HEK293 (cell line): Measurements from ENCODE around the gene HINT2.

ENCODE experiments used
- CTCF ChIA-PET: fragments of 350-600 bp; formaldehyde crosslinking; extraction: SDS; loops from one replicate; lab custom pipeline; 2021; ENCODE audit warnings: antibody characterized with exemption; lab: Yijun Ruan, JAX
- POLR2A ChIA-PET: fragments of 300-600 bp; formaldehyde crosslinking; extraction: SDS; loops from one replicate; lab custom pipeline; 2020; ENCODE audit warnings: antibody characterized with exemption, inconsistent platforms; lab: Yijun Ruan, JAX
- H3K27ac ChIP-seq: fragments of 200-500 bp; sonication (Bioruptor generic); 2 replicates; pipeline ENCODE4 v1.5.1; 2014; ENCODE audit warnings: low read depth, low read length, control low read depth, inconsistent platforms; ENCODE audit errors: extremely low read depth
- H3K36me3 ChIP-seq, 2 experiments: fragments of 200-500 bp in 1 of 2; sonication (Bioruptor generic) in 1 of 2; 1 replicate in 1 of 2; 2 replicates in 1 of 2; pipeline ENCODE4 v1.5.1; 2014 to 2017; ENCODE audit warnings: inconsistent platforms in 2 of 2, low read length in 2 of 2; ENCODE audit not compliant: control insufficient read depth in 2 of 2, insufficient read depth in 1 of 2
- H3K4me1 ChIP-seq: fragments of 200-500 bp; sonication (Bioruptor generic); 2 replicates; pipeline ENCODE4 v1.5.1; 2014; ENCODE audit warnings: mild to moderate bottlenecking, low read length, inconsistent platforms; ENCODE audit not compliant: control insufficient read depth, insufficient read depth
- H3K4me3 ChIP-seq: 2 replicates; pipeline ENCODE4 v1.5.1; 2011; ENCODE audit warnings: low read depth, mild to moderate bottlenecking, control low read depth, low read length, moderate library complexity
- H3K9me3 ChIP-seq: fragments of 200-500 bp; sonication (Bioruptor generic); 2 replicates; pipeline ENCODE4 v1.5.1; 2014; ENCODE audit warnings: low read depth, low read length, inconsistent platforms; ENCODE audit not compliant: control insufficient read depth, insufficient read depth
- FEZF1 ChIP-seq: fragments of 450-650 bp; formaldehyde crosslinking; IDR thresholded peaks from 2 replicates; pipeline ENCODE4 v1.5.1; 2016; ENCODE audit warnings: missing biosample characterization, missing genetic modification characterization
- KLF16 ChIP-seq: fragments of 450-650 bp; formaldehyde crosslinking; IDR thresholded peaks from 2 replicates; pipeline ENCODE4 v1.5.1; 2017; ENCODE audit warnings: missing biosample characterization, missing genetic modification characterization
- KLF9 ChIP-seq: fragments of 450-650 bp; formaldehyde crosslinking; IDR thresholded peaks from 2 replicates; pipeline ENCODE4 v1.5.1; 2016; ENCODE audit warnings: missing biosample characterization, missing genetic modification characterization, low read depth
- OSR2 ChIP-seq: fragments of 450-650 bp; formaldehyde crosslinking; IDR thresholded peaks from 2 replicates; pipeline ENCODE4 v1.5.1; 2016; ENCODE audit warnings: missing biosample characterization, missing genetic modification characterization
- SP2 ChIP-seq: fragments of 450-650 bp; formaldehyde crosslinking; IDR thresholded peaks from 2 replicates; pipeline ENCODE4 v1.5.1; 2016; ENCODE audit warnings: missing biosample characterization, missing genetic modification characterization
- SP7 ChIP-seq: fragments of 450-650 bp; formaldehyde crosslinking; IDR thresholded peaks from 2 replicates; pipeline ENCODE4 v1.5.1; 2016; ENCODE audit warnings: missing biosample characterization, missing genetic modification characterization
- ZBTB17 ChIP-seq: fragments of 450-650 bp; formaldehyde crosslinking; IDR thresholded peaks from 2 replicates; pipeline ENCODE4 v1.5.1; 2016; ENCODE audit warnings: missing biosample characterization, missing genetic modification characterization
- ZBTB44 ChIP-seq: fragments of 450-650 bp; IDR thresholded peaks from 2 replicates; pipeline ENCODE4 v1.5.1; 2018; ENCODE audit warnings: missing biosample characterization, mild to moderate bottlenecking, missing genetic modification characterization
- ZFP3 ChIP-seq: fragments of 450-650 bp; formaldehyde crosslinking; IDR thresholded peaks from 2 replicates; pipeline ENCODE4 v1.5.1; 2016; ENCODE audit warnings: low read depth, missing biosample characterization, missing genetic modification characterization
- ZNF121 ChIP-seq: fragments of 450-650 bp; formaldehyde crosslinking; IDR thresholded peaks from 2 replicates; pipeline ENCODE4 v1.5.1; 2016; ENCODE audit warnings: missing biosample characterization, missing genetic modification characterization
- ZNF169 ChIP-seq: fragments of 450-650 bp; formaldehyde crosslinking; IDR thresholded peaks from 2 replicates; pipeline ENCODE4 v1.5.1; 2016; ENCODE audit warnings: missing biosample characterization, missing genetic modification characterization
- ZNF266 ChIP-seq: fragments of 450-650 bp; formaldehyde crosslinking; IDR thresholded peaks from 2 replicates; pipeline ENCODE4 v1.5.1; 2016; ENCODE audit warnings: missing biosample characterization, missing genetic modification characterization, low read depth
- ZNF311 ChIP-seq: fragments of 450-650 bp; formaldehyde crosslinking; IDR thresholded peaks from 2 replicates; pipeline ENCODE4 v1.5.1; 2017; ENCODE audit warnings: missing biosample characterization, missing genetic modification characterization, borderline replicate concordance
- ZNF341 ChIP-seq: fragments of 450-650 bp; formaldehyde crosslinking; IDR thresholded peaks from 2 replicates; pipeline ENCODE4; 2016; ENCODE audit warnings: low read depth, missing biosample characterization, missing genetic modification characterization
- ZNF354C ChIP-seq: fragments of 450-650 bp; formaldehyde crosslinking; IDR thresholded peaks from 2 replicates; pipeline ENCODE4 v1.5.1; 2016; ENCODE audit warnings: missing biosample characterization, missing genetic modification characterization, low read depth, borderline replicate concordance
- ZNF433 ChIP-seq: fragments of 450-650 bp; formaldehyde crosslinking; IDR thresholded peaks from 2 replicates; pipeline ENCODE4 v1.5.1; 2016; ENCODE audit warnings: missing biosample characterization, missing genetic modification characterization, low read depth
- ZNF48 ChIP-seq: fragments of 450-650 bp; formaldehyde crosslinking; IDR thresholded peaks from 2 replicates; pipeline ENCODE4 v1.5.1; 2016; ENCODE audit warnings: missing biosample characterization, missing genetic modification characterization
- ZNF529 ChIP-seq: fragments of 450-650 bp; formaldehyde crosslinking; IDR thresholded peaks from 2 replicates; pipeline ENCODE4 v1.5.1; 2017; ENCODE audit warnings: missing genetic modification characterization, missing biosample characterization; ENCODE audit not compliant: insufficient replicate concordance
- ZNF626 ChIP-seq: fragments of 450-650 bp; sonication (Bioruptor Pico); formaldehyde crosslinking; IDR thresholded peaks from 2 replicates; pipeline ENCODE4 v1.5.1; 2018; ENCODE audit warnings: missing biosample characterization, missing genetic modification characterization, inconsistent platforms
- ZNF658 ChIP-seq: fragments of 450-650 bp; formaldehyde crosslinking; IDR thresholded peaks from 2 replicates; pipeline ENCODE4; 2016; ENCODE audit warnings: missing biosample characterization, missing genetic modification characterization
- ZNF660 ChIP-seq: fragments of 450-650 bp; IDR thresholded peaks from 2 replicates; pipeline ENCODE4 v1.5.1; 2018; ENCODE audit warnings: missing biosample characterization, mild to moderate bottlenecking, missing genetic modification characterization
- TF ChIP-seq, protein P1 (sequence below): fragments of 450-650 bp; formaldehyde crosslinking; optimal IDR thresholded peaks from 2 replicates; pipeline ENCODE3; 2016; ENCODE audit warnings: missing biosample characterization, mild to moderate bottlenecking, missing genetic modification characterization
- TF ChIP-seq, protein P2 (sequence below): fragments of 450-650 bp; formaldehyde crosslinking; IDR thresholded peaks from 2 replicates; pipeline ENCODE4 v1.5.1; 2016; ENCODE audit warnings: missing biosample characterization, missing genetic modification characterization

Gene HINT2

DNA sequence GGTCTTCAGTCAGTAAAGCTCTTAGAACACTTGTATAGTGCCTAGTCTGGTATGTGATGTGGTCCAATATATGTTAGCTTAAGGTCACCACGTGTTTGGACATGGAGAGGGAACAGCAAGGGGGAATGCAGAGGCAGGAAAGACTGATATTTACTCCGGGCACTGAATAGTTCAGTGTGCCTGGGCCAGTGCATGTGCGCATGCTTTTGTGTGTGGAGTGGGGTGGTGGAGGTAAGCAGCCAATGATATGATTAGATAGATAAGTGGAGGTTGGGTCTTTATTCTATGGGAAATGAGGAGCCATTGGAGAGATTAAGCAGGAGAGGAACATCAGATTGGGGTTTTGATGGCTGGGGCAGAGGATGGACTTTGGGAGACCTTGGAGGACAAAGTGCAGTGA is 41.4 kb upstream of the HINT2 start (continued):
- no peak for TF ChIP-seq ZBTB44 (tag by site-specific recombination)
- no peak for TF ChIP-seq ZNF354C
- TF ChIP-seq ZNF626 (tag by site-specific recombination) = no peak
- TF ChIP-seq SP2 (tag by site-specific recombination) = no peak

DNA sequence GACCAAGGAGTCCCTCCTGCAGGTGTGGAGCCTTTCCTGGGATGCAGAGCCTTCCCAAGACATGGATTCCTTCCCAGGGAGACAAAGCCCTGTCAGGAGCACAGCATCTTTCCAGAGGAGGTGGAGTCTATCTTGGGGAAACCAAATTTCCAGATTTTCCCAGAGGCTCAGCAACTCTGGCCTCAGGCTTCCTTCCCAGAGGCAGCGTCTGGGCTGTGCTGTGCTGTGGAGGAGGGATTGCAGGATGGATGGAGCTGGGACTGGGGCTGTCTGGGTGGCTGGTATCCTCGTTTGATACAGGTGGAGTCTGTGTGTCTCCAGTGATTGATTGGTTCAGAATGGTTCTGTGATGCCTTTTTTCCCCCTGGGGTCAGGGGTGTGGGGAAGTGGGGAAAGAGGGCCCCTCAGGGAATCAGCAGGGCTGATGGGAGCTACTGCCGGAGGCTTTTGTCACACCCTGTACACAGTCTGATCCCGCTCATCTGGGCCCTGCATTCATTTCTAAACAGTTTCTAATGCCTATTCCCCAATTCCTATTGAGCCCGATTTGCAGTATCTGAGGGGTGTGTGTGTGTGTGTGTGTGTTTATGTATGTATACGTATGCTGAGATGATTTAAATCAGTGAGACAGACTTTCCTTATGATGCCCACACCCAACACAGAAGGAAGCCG is 39.4 kb upstream of the HINT2 start:
- ChIA-PET CTCF (interaction anchor here (1.3 kb wide), 1 partner anchor 56 kb away, joined by 3 read pairs; no protein-coding TSS in a partner anchor), POLR2A (no interaction called here)
- TF ChIP-seq ZNF341 (tag by site-specific recombination) = no peak
- no peak for TF ChIP-seq ZNF660
- no peak for TF ChIP-seq ZBTB44 (tag by site-specific recombination)
- TF ChIP-seq ZNF529 (tag by site-specific recombination) = no peak
- TF ChIP-seq, protein P1, sequence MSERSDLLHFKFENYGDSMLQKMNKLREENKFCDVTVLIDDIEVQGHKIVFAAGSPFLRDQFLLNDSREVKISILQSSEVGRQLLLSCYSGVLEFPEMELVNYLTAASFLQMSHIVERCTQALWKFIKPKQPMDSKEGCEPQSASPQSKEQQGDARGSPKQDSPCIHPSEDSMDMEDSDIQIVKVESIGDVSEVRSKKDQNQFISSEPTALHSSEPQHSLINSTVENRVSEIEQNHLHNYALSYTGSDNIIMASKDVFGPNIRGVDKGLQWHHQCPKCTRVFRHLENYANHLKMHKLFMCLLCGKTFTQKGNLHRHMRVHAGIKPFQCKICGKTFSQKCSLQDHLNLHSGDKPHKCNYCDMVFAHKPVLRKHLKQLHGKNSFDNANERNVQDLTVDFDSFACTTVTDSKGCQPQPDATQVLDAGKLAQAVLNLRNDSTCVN (tag by site-specific recombination) = no peak
- no peak for TF ChIP-seq ZNF433 (tag by site-specific recombination)
- no peak for TF ChIP-seq ZFP3 (tag by site-specific recombination)
- no peak for TF ChIP-seq ZNF121
- no peak for TF ChIP-seq ZNF266 (tag by site-specific recombination)
- TF ChIP-seq, protein P2, sequence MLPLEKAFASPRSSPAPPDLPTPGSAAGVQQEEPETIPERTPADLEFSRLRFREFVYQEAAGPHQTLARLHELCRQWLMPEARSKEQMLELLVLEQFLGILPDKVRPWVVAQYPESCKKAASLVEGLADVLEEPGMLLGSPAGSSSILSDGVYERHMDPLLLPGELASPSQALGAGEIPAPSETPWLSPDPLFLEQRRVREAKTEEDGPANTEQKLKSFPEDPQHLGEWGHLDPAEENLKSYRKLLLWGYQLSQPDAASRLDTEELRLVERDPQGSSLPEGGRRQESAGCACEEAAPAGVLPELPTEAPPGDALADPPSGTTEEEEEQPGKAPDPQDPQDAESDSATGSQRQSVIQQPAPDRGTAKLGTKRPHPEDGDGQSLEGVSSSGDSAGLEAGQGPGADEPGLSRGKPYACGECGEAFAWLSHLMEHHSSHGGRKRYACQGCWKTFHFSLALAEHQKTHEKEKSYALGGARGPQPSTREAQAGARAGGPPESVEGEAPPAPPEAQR = no peak
- no peaks in the 10 kb centered on the region for H3K4me1 ChIP-seq
- H3K9me3 ChIP-seq = no peaks in the 10 kb centered on the region
- H3K4me3 ChIP-seq = no peak overlapping the region
- H3K27ac ChIP-seq = no peak overlapping the region
- H3K36me3 ChIP-seq = peaks cover 0 to 7% of the 10 kb centered on the region in 2 experiments; a peak in 1 of 3 replicates

GRCh38 chr9:35852876-35853865 is 38.3 kb upstream of the HINT2 start:
- POLR2A ChIA-PET = no interaction called here
- CTCF ChIA-PET = no interaction called here
- Histone ChIP-seq H3K9me3 (no peaks in the 10 kb centered on the region), H3K36me3 (peaks cover 0 to 9% of the 10 kb centered on the region in 2 experiments; a peak in 1 of 3 replicates), H3K27ac (no peak overlapping the region), H3K4me3 (no peak overlapping the region), H3K4me1 (no peaks in the 10 kb centered on the region)
- no peak for TF ChIP-seq ZNF658 (tag by site-specific recombination)
- TF ChIP-seq ZNF311 (tag by site-specific recombination) = no peak
- no peak for TF ChIP-seq ZBTB17 (tag by site-specific recombination)
- TF ChIP-seq ZNF48 (tag by site-specific recombination) = no peak
- TF ChIP-seq KLF16 (tag by site-specific recombination) = no peak
- no peak for TF ChIP-seq KLF9 (tag by site-specific recombination)
- TF ChIP-seq OSR2 = no peak
- no peak for TF ChIP-seq SP7 (tag by site-specific recombination)
- no peak for TF ChIP-seq FEZF1 (tag by site-specific recombination)
- no peak for TF ChIP-seq ZNF169 (tag by site-specific recombination)
